SKM-1 treated with dmso at 0.1 percent for 144 hours (cell line): ENCODE results near the gene IGSF5.
"Not testable (repeated sequence)": the region's sequence is repeated elsewhere in the genome, so short reads cannot be mapped to it uniquely, and the experiment has no call there.

Experiments
- DNase-seq: peaks from one replicate; lab custom pipeline; 2025; ENCODE audit not compliant: unreplicated experiment; lab: John Stamatoyannopoulos, UW

Gene IGSF5

GRCh38 chr21:39737376-39738000 is 7.5 kb upstream of the IGSF5 start:
- DNase-seq: no peak

- DNase-seq: no peak
Measured at GRCh38 chr21:39738566-39738965, 6.4 kb upstream of the IGSF5 start.

- not testable (repeated sequence) for DNase-seq
Measured at GRCh38 chr21:39739531-39739930, 5.5 kb upstream of the IGSF5 start.

- DNase-seq: not testable (repeated sequence)
Measured at GRCh38 chr21:39742561-39742960, 2.4 kb upstream of the IGSF5 start.

GRCh38 chr21:39745332-39745731 is 349 bp downstream of the IGSF5 start:
- DNase-seq: not testable (repeated sequence)

GRCh38 chr21:39750670-39751069 is 5.7 kb downstream of the IGSF5 start:
- no peak for DNase-seq

GRCh38 chr21:39754811-39755210 is 9.8 kb downstream of the IGSF5 start:
- no peak for DNase-seq

- no peak for DNase-seq
Measured at GRCh38 chr21:39756285-39756684, 11.3 kb downstream of the IGSF5 start.

GRCh38 chr21:39763272-39763970 is 18.4 kb downstream of the IGSF5 start:
- no peak for DNase-seq

- no peak for DNase-seq
Measured at GRCh38 chr21:39774227-39774626, 29.2 kb downstream of the IGSF5 start.

GRCh38 chr21:39775816-39776215 is 30.8 kb downstream of the IGSF5 start:
- DNase-seq: no peak

GRCh38 chr21:39776589-39776988 is 31.6 kb downstream of the IGSF5 start:
- no peak for DNase-seq

GRCh38 chr21:39781331-39781730 is 36.3 kb downstream of the IGSF5 start:
- no peak for DNase-seq

GRCh38 chr21:39788383-39788782 is 43.4 kb downstream of the IGSF5 start:
- no peak for DNase-seq

- DNase-seq: no peak
Measured at GRCh38 chr21:39796466-39796865, 51.5 kb downstream of the IGSF5 start.

GRCh38 chr21:39799178-39799577 is 54.2 kb downstream of the IGSF5 start:
- DNase-seq: no peak

GRCh38 chr21:39800311-39800710 is 55.3 kb downstream of the IGSF5 start:
- DNase-seq: no peak

- no peak for DNase-seq
Measured at GRCh38 chr21:39802217-39802616, 57.2 kb downstream of the IGSF5 start.

GRCh38 chr21:39803393-39803792 is 58.4 kb downstream of the IGSF5 start:
- DNase-seq: no peak

- no peak for DNase-seq
Measured at GRCh38 chr21:39804240-39804639, 59.3 kb downstream of the IGSF5 start.

- no peak for DNase-seq
Measured at GRCh38 chr21:39805983-39806382, 61.0 kb downstream of the IGSF5 start.

GRCh38 chr21:39807738-39808137 is 62.8 kb downstream of the IGSF5 start:
- DNase-seq: no peak

GRCh38 chr21:39809936-39810335 is 65.0 kb downstream of the IGSF5 start:
- DNase-seq: no peak
